NK-92 treated with Interleukin-12 subunit alpha and Interleukin-12 subunit beta, amount 100 ng/mL, for 24 hours (cell line): Measurements from ENCODE around the gene UBE2E2.

Experiments
- DNase-seq: peaks from one replicate; lab custom pipeline; 2025; lab: John Stamatoyannopoulos, UW

UBE2E2 gene

GRCh38 chr3:23480329-23480714 lies 277.2 kb downstream of the UBE2E2 start:
- DNase-seq, result no peak

GRCh38 chr3:23481011-23481615 lies 278.0 kb downstream of the UBE2E2 start:
- no peak for DNase-seq

- no peak for DNase-seq
Observed at GRCh38 chr3:23481616-23482278, 278.6 kb downstream of the UBE2E2 start.

GRCh38 chr3:23484386-23484785 lies 281.3 kb downstream of the UBE2E2 start:
- DNase-seq, result no peak

GRCh38 chr3:23485922-23486321 lies 282.8 kb downstream of the UBE2E2 start:
- no peak for DNase-seq

- no peak for DNase-seq
Observed at GRCh38 chr3:23487015-23487414, 283.9 kb downstream of the UBE2E2 start.

GRCh38 chr3:23488618-23489017 lies 285.5 kb downstream of the UBE2E2 start:
- no peak for DNase-seq

GRCh38 chr3:23489300-23490158 lies 286.4 kb downstream of the UBE2E2 start:
- no peak for DNase-seq

- DNase-seq, result no peak
Observed at GRCh38 chr3:23490459-23490858, 287.3 kb downstream of the UBE2E2 start.

- DNase-seq, result no peak
Observed at GRCh38 chr3:23492057-23492456, 288.9 kb downstream of the UBE2E2 start.

GRCh38 chr3:23493889-23494288 lies 290.8 kb downstream of the UBE2E2 start:
- DNase-seq, result no peak

- DNase-seq, result no peak
Observed at GRCh38 chr3:23494967-23495366, 291.8 kb downstream of the UBE2E2 start.

GRCh38 chr3:23495507-23495906 lies 292.4 kb downstream of the UBE2E2 start:
- no peak for DNase-seq

GRCh38 chr3:23496165-23496564 lies 293.0 kb downstream of the UBE2E2 start:
- DNase-seq, result no peak

- DNase-seq, result no peak
Observed at GRCh38 chr3:23497156-23497555, 294.0 kb downstream of the UBE2E2 start.

GRCh38 chr3:23501201-23501802 lies 298.2 kb downstream of the UBE2E2 start:
- DNase-seq, result no peak

- DNase-seq, result no peak
Observed at GRCh38 chr3:23508464-23508863, 305.3 kb downstream of the UBE2E2 start.

GRCh38 chr3:23518441-23518840 lies 315.3 kb downstream of the UBE2E2 start:
- DNase-seq, result no peak

GRCh38 chr3:23519314-23520208 lies 316.4 kb downstream of the UBE2E2 start:
- no peak for DNase-seq

- no peak for DNase-seq
Observed at GRCh38 chr3:23527326-23527725, 324.2 kb downstream of the UBE2E2 start.

- no peak for DNase-seq
Observed at GRCh38 chr3:23533596-23533995, 330.5 kb downstream of the UBE2E2 start.

GRCh38 chr3:23533996-23534395 lies 330.9 kb downstream of the UBE2E2 start:
- DNase-seq, result no peak
